B cell (primary cell): ENCODE measurements around the gene PPP1R13B.

Experiments used
- CTCF ChIP-seq: fragments of 200-600 bp; IDR thresholded peaks from one replicate; pipeline ENCODE4 v1.8.0; 2022; ENCODE audit warnings: antibody characterized with exemption, mild to moderate bottlenecking
- EZH2 ChIP-seq: IDR thresholded peaks from 2 replicates; pipeline ENCODE4 v1.6.1; 2012; ENCODE audit warnings: borderline replicate concordance, low read depth, mild to moderate bottlenecking, moderate library complexity, low read length; ENCODE audit not compliant: insufficient read depth, poor library complexity, severe bottlenecking

- TF ChIP-seq CTCF (no peak), EZH2 (no peak)
Measured at GRCh38 chr14:103694572-103695026, 152.8 kb downstream of the PPP1R13B start.
